Smooth muscle cell (in vitro differentiated cells): ENCODE data around the gene CNST. TPM values are rescaled to one million over a fixed set of nuclear protein-coding genes. Genes with fewer than 3 reads are reported as not detected.

ENCODE experiments used
- DNase-seq: peaks from one replicate; lab custom pipeline; 2025; ENCODE audit not compliant: unreplicated experiment; lab: John Stamatoyannopoulos, UW
- H2AFZ ChIP-seq: fragments of 200-600 bp; sonication (generic); 2 replicates; pipeline ENCODE4 v1.6.0; 2016; ENCODE audit warnings: antibody characterized with exemption, low read depth, mild to moderate bottlenecking
- H3F3A ChIP-seq: fragments of 200-600 bp; sonication (generic); 2 replicates; pipeline ENCODE4 v1.6.0; 2017; ENCODE audit warnings: antibody characterized with exemption, low read depth
- H3K27ac ChIP-seq: fragments of 200-600 bp; sonication (generic); 2 replicates; pipeline ENCODE4 v1.5.1; 2016; ENCODE audit warnings: low read depth, mild to moderate bottlenecking
- H3K27me3 ChIP-seq: fragments of 200-600 bp; sonication (generic); 2 replicates; pipeline ENCODE4 v1.6.1; 2016; ENCODE audit warnings: low read depth, mild to moderate bottlenecking
- H3K36me3 ChIP-seq: fragments of 200-600 bp; sonication (generic); 2 replicates; pipeline ENCODE4 v1.5.1; 2016; ENCODE audit warnings: low read depth
- H3K4me1 ChIP-seq: fragments of 200-600 bp; sonication (generic); 2 replicates; pipeline ENCODE4 v1.5.1; 2016; ENCODE audit warnings: low read depth
- H3K4me2 ChIP-seq: fragments of 200-600 bp; sonication (generic); 2 replicates; pipeline ENCODE4 v1.6.0; 2016; ENCODE audit warnings: mild to moderate bottlenecking
- H3K4me3 ChIP-seq: fragments of 200-600 bp; sonication (generic); 2 replicates; pipeline ENCODE4 v1.5.1; 2016; ENCODE audit warnings: mild to moderate bottlenecking
- H3K79me2 ChIP-seq: fragments of 200-600 bp; sonication (generic); 2 replicates; pipeline ENCODE4 v1.6.0; 2016; ENCODE audit warnings: low read depth, mild to moderate bottlenecking
- H3K9ac ChIP-seq: fragments of 200-600 bp; sonication (generic); 2 replicates; pipeline ENCODE4 v1.6.0; 2016; ENCODE audit warnings: low read depth
- H3K9me3 ChIP-seq: fragments of 200-600 bp; sonication (generic); replicated peaks from 2 replicates; pipeline ENCODE4 v1.5.1; 2016; ENCODE audit warnings: low read depth
- H4K20me1 ChIP-seq: fragments of 200-600 bp; sonication (generic); 2 replicates; pipeline ENCODE4 v1.6.0; 2016; ENCODE audit warnings: low read depth
- CTCF ChIP-seq: fragments of 200-600 bp; sonication (generic); IDR thresholded peaks from 2 replicates; pipeline ENCODE4 v1.5.1; 2017; ENCODE audit warnings: borderline replicate concordance, mild to moderate bottlenecking, antibody characterized with exemption; ENCODE audit not compliant: insufficient read depth, poor library complexity, severe bottlenecking
- WGBS: methylation state at CpG from one replicate; pipeline ENCODE4 v1.1.7; 2016; ENCODE audit warnings: low lambda C conversion rate; 5-methylcytosine and 5-hydroxymethylcytosine counted together
- polyA plus RNA-seq: library from polyadenylated mRNA; unstranded; fragments of >200 nt; fragmentation: Nextera tagmentation; extraction: Ambion mirVana; gene quantifications from 2 replicates; pipeline ENCODE4 v1.2.1, GENCODE V29; 2016
- total RNA-seq: library from RNA; depleted of rRNA; stranded (reverse); fragments of >200 nt; gene quantifications from 2 replicates; pipeline ENCODE4 v1.2.3, GENCODE V29; 2014

The CNST gene
- total and polyA plus RNA-seq, 2 experiments from 2014 or later = 6.7 to 16.9 TPM

GRCh38 chr1:246624091-246624490 lies 57.8 kb downstream of the CNST start:
- Histone ChIP-seq H3K27ac (no peak overlapping the region), H3K9ac (no peak overlapping the region), H3K36me3 (no peaks in the 10 kb centered on the region), H3K4me1 (peaks cover 6% of the 10 kb centered on the region), H3K4me3 (no peak overlapping the region), H3K9me3 (no peaks in the 10 kb centered on the region), H3K4me2 (no peak overlapping the region), H3F3A (no peaks in the 10 kb centered on the region), H3K27me3 (no peaks in the 10 kb centered on the region), H4K20me1 (no peaks in the 10 kb centered on the region), H3K79me2 (no peaks in the 10 kb centered on the region), H2AFZ (no peak overlapping the region)
- DNase-seq = no peak
- no peak for TF ChIP-seq CTCF
- 81% methylated on average over 5 of the region's 5 CpGs for WGBS

- peaks cover 16% of the 10 kb centered on the region for H3K4me1 ChIP-seq
- H3K9me3 ChIP-seq = no peaks in the 10 kb centered on the region
- no peak for TF ChIP-seq CTCF
- H3F3A ChIP-seq = no peaks in the 10 kb centered on the region
- H3K36me3 ChIP-seq = no peaks in the 10 kb centered on the region
- no peak overlapping the region for H3K27ac ChIP-seq
- DNase-seq = no peak
- no peak overlapping the region for H3K4me2 ChIP-seq
- H3K27me3 ChIP-seq = no peaks in the 10 kb centered on the region
- no peaks in the 10 kb centered on the region for H3K79me2 ChIP-seq
- H2AFZ ChIP-seq = no peak overlapping the region
- no peaks in the 10 kb centered on the region for H4K20me1 ChIP-seq
- no peak overlapping the region for H3K4me3 ChIP-seq
- H3K9ac ChIP-seq = no peak overlapping the region
- 97% methylated on average over 2 of the region's 2 CpGs for whole genome bisulfite sequencing
Observed at GRCh38 chr1:246629030-246629429, 62.8 kb downstream of the CNST start.

GRCh38 chr1:246629976-246630375 lies 63.7 kb downstream of the CNST start:
- Histone ChIP-seq H3K79me2 (no peaks in the 10 kb centered on the region), H3K27ac (no peak overlapping the region)
- 93% methylated on average over 5 of the region's 5 CpGs for WGBS

More at GRCh38 chr1:246629976-246630375, 63.7 kb downstream of the CNST start:
- H3K27me3 ChIP-seq = no peaks in the 10 kb centered on the region
- H3K4me1 ChIP-seq = peaks cover 16% of the 10 kb centered on the region
- H3K9ac ChIP-seq = no peak overlapping the region
- no peak for TF ChIP-seq CTCF
- no peak overlapping the region for H3K4me3 ChIP-seq
- no peak for DNase-seq
- H3K36me3 ChIP-seq = no peaks in the 10 kb centered on the region
- no peaks in the 10 kb centered on the region for H3F3A ChIP-seq
- H3K4me2 ChIP-seq = no peak overlapping the region
- H4K20me1 ChIP-seq = no peaks in the 10 kb centered on the region
- no peaks in the 10 kb centered on the region for H3K9me3 ChIP-seq
- H2AFZ ChIP-seq = no peak overlapping the region
